Neural cell (in vitro differentiated cells): Measurements from ENCODE around the gene LYPD6B. TPM values are rescaled to one million over a fixed set of nuclear protein-coding genes. Genes with fewer than 3 reads are reported as not detected.

Experiments
- H2AFZ ChIP-seq: fragments of 200-600, 300-800 bp; sonication (generic), shearing (Covaris generic); 2 replicates; pipeline ENCODE4 v1.6.0; 2014; ENCODE audit warnings: low read depth, mild to moderate bottlenecking, antibody characterized with exemption, low read length, moderate library complexity
- H3F3A ChIP-seq: fragments of 200-600 bp; shearing (Covaris generic); 2 replicates; pipeline ENCODE4 v1.6.1; 2016; ENCODE audit warnings: mild to moderate bottlenecking, moderate library complexity, mixed read lengths, antibody characterized with exemption, low read length; ENCODE audit not compliant: insufficient read depth, poor library complexity, severe bottlenecking
- H3K27ac ChIP-seq: fragments of 200-600, 300-800 bp; sonication (generic), shearing (Covaris generic); 2 replicates; pipeline ENCODE4 v1.5.1; 2014; ENCODE audit warnings: mild to moderate bottlenecking, low read length, moderate library complexity
- H3K27me3 ChIP-seq: fragments of 300-800, 200-600 bp; sonication (generic), shearing (Covaris generic); 2 replicates; pipeline ENCODE4 v1.6.0; 2014; ENCODE audit warnings: mild to moderate bottlenecking, low read depth, low read length, moderate library complexity; ENCODE audit not compliant: insufficient read depth
- H3K36me3 ChIP-seq: fragments of 300-800, 200-600 bp; sonication (generic), shearing (Covaris generic); 2 replicates; pipeline ENCODE4 v1.5.1; 2014; ENCODE audit warnings: mild to moderate bottlenecking, antibody characterized with exemption, low read length, moderate library complexity; ENCODE audit not compliant: insufficient read depth
- H3K4me2 ChIP-seq: fragments of 300-800, 200-600 bp; sonication (generic), shearing (Covaris generic); 2 replicates; pipeline ENCODE4 v1.6.0; 2014; ENCODE audit warnings: mild to moderate bottlenecking, low read length
- H3K4me3 ChIP-seq: fragments of 300-800, 200-600 bp; sonication (generic), shearing (Covaris generic); 2 replicates; pipeline ENCODE4 v1.5.1; 2014; ENCODE audit warnings: mild to moderate bottlenecking, low read length, moderate library complexity
- H3K79me2 ChIP-seq: fragments of 200-600 bp; shearing (Covaris generic); replicated peaks from 2 replicates; pipeline ENCODE4 v1.6.0; 2014; ENCODE audit warnings: mild to moderate bottlenecking, low read length, moderate library complexity; ENCODE audit not compliant: insufficient read depth
- H3K9ac ChIP-seq: fragments of 300-800, 200-600 bp; sonication (generic), shearing (Covaris generic); 2 replicates; pipeline ENCODE4 v1.6.1; 2016; ENCODE audit warnings: mild to moderate bottlenecking, low read length, mixed read lengths
- H3K9me2 ChIP-seq: fragments of 200-600 bp; shearing (Covaris generic); 2 replicates; pipeline ENCODE4 v1.6.1; 2016; ENCODE audit warnings: mild to moderate bottlenecking, low read length, mixed read lengths; ENCODE audit not compliant: insufficient read depth
- H3K9me3 ChIP-seq: fragments of 200-600, 300-800 bp; sonication (generic), shearing (Covaris generic); 2 replicates; pipeline ENCODE4 v1.6.1; 2016; ENCODE audit warnings: mild to moderate bottlenecking, mixed run types, low read length, moderate library complexity, mixed read lengths
- H4K20me1 ChIP-seq: fragments of 200-600 bp; shearing (Covaris generic); 2 replicates; pipeline ENCODE4 v1.6.1; 2016; ENCODE audit warnings: mild to moderate bottlenecking, mixed run types; ENCODE audit not compliant: insufficient read depth
- EP300 ChIP-seq: fragments of 450-650 bp; conservative IDR thresholded peaks from 2 replicates; pipeline ENCODE4 v1.6.1; 2014; ENCODE audit warnings: antibody characterized with exemption, mild to moderate bottlenecking, moderate library complexity; ENCODE audit not compliant: poor library complexity, severe bottlenecking
- EZH2 ChIP-seq: fragments of 200-600, 300-800 bp; shearing (Covaris generic), sonication (generic); IDR thresholded peaks from 2 replicates; pipeline ENCODE4 v1.6.1; 2014; ENCODE audit warnings: antibody characterized with exemption, low read length, borderline replicate concordance, mild to moderate bottlenecking; ENCODE audit not compliant: insufficient read depth, poor library complexity, severe bottlenecking
- POLR2AphosphoS5 ChIP-seq: IDR thresholded peaks from 2 replicates; pipeline ENCODE4 v1.6.1; 2012
- RAD21 ChIP-seq: fragments of 450-650 bp; conservative IDR thresholded peaks from 2 replicates; pipeline ENCODE4 v1.6.1; 2014; ENCODE audit warnings: antibody characterized with exemption, mild to moderate bottlenecking, moderate library complexity
- REST ChIP-seq: IDR thresholded peaks from 2 replicates; pipeline ENCODE4 v1.6.1; 2012; ENCODE audit warnings: borderline replicate concordance
- SMC3 ChIP-seq: fragments of 450-650 bp; conservative IDR thresholded peaks from 2 replicates; pipeline ENCODE4 v1.6.1; 2014; ENCODE audit warnings: antibody characterized with exemption, mild to moderate bottlenecking, moderate library complexity; ENCODE audit not compliant: poor library complexity
- TAF1 ChIP-seq: IDR thresholded peaks from 2 replicates; pipeline ENCODE4 v1.6.1; 2012; ENCODE audit warnings: low read depth
- polyA plus RNA-seq: library from polyadenylated mRNA; depleted of rRNA; stranded (reverse); fragments of >200 nt; gene quantifications from 2 replicates; pipeline ENCODE4 v1.2.3, GENCODE V29; 2014
- TF ChIP-seq, protein P1 (sequence below): fragments of 450-650 bp; IDR thresholded peaks from 2 replicates; pipeline ENCODE4 v1.5.1; 2014; ENCODE audit warnings: antibody characterized with exemption, mild to moderate bottlenecking, moderate library complexity; ENCODE audit not compliant: poor library complexity, severe bottlenecking

The LYPD6B gene
- polyA plus RNA-seq, 1 donor from 2014 or later, result 0.68 TPM

DNA sequence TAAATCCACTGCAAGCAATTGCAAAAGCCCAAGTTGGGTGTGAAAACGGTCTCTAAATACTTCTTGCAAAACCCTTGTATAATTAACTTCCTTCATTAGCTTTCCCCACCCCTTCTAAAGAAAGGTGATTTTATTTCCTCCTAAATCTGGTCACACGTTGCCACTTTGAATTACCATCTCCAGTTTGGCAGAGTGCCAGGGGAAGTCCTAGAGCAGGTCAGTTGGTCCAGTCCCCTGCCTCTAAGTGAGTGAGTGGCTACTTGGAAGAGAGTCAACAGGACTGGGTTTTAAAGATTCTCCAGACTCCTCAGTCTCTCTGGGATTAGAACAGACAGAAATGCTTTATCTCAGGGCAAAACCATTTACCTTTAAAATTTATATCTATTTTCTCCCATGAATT, 18.7 kb upstream of the LYPD6B start:
- no peaks in the 10 kb centered on the region for H3K9me2 ChIP-seq
- no peaks in the 10 kb centered on the region for H3K9me3 ChIP-seq
- peaks cover 10% of the 10 kb centered on the region for H3K36me3 ChIP-seq
- H3F3A ChIP-seq, result no peaks in the 10 kb centered on the region
- H3K27ac ChIP-seq, result no peak overlapping the region
- no peaks in the 10 kb centered on the region for H3K27me3 ChIP-seq
- TF ChIP-seq, protein P1, sequence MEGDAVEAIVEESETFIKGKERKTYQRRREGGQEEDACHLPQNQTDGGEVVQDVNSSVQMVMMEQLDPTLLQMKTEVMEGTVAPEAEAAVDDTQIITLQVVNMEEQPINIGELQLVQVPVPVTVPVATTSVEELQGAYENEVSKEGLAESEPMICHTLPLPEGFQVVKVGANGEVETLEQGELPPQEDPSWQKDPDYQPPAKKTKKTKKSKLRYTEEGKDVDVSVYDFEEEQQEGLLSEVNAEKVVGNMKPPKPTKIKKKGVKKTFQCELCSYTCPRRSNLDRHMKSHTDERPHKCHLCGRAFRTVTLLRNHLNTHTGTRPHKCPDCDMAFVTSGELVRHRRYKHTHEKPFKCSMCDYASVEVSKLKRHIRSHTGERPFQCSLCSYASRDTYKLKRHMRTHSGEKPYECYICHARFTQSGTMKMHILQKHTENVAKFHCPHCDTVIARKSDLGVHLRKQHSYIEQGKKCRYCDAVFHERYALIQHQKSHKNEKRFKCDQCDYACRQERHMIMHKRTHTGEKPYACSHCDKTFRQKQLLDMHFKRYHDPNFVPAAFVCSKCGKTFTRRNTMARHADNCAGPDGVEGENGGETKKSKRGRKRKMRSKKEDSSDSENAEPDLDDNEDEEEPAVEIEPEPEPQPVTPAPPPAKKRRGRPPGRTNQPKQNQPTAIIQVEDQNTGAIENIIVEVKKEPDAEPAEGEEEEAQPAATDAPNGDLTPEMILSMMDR, result no peak
- no peak for TF ChIP-seq EP300
- H3K79me2 ChIP-seq, result no peaks in the 10 kb centered on the region
- no peak overlapping the region for H3K9ac ChIP-seq
- peaks cover 3% of the 10 kb centered on the region for H4K20me1 ChIP-seq
- no peak overlapping the region for H2AFZ ChIP-seq
- no peak overlapping the region for H3K4me2 ChIP-seq
- H3K4me3 ChIP-seq, result no peak overlapping the region

- Histone ChIP-seq H3K9ac (no peak overlapping the region), H3K79me2 (no peaks in the 10 kb centered on the region), H4K20me1 (peaks cover 3% of the 10 kb centered on the region), H3K27me3 (no peaks in the 10 kb centered on the region), H2AFZ (no peak overlapping the region), H3K36me3 (peaks cover 10% of the 10 kb centered on the region), H3K9me3 (no peaks in the 10 kb centered on the region), H3F3A (no peaks in the 10 kb centered on the region), H3K4me2 (no peak overlapping the region), H3K4me3 (no peak overlapping the region), H3K27ac (no peak overlapping the region), H3K9me2 (no peaks in the 10 kb centered on the region)
- TF ChIP-seq SMC3 (no peak), TAF1 (no peak), POLR2AphosphoS5 (no peak), EP300 (no peak), RAD21 (no peak), EZH2 (no peak), REST (no peak)
- TF ChIP-seq, protein P1, result no peak
These were observed 18.1 kb upstream of the LYPD6B start for GRCh38 chr2:149020432-149020851.
